ENCODE results near the gene AHNAK.

DNA sequence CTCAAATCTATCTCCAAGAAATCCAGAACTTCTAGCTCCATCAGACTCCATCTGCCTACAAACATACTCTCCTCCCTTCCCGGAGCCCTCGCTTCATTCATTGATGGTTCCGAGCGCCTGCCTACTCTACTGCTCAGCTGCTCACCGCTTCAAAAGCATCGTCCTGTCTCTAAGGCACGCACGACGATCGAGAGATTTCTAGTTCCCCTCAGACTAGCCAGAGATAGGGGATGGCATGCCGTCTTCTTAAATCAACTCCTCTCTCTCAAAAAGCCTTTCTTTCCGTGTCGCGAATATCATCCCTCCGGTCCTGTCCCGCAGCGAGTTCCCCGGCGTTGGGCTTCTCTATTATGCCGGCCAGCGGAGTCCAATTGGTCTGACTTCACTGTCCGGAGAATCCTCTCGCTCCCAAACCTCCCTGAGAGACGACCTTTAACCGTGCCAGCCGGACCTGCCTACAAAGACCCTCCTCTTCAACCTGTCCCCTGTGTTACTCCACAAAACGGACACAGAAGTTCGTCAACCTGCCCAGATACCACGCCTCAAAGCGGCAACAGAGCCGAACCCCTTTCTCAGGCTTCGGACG is 26.5 kb upstream of the AHNAK start:
- TF ChIP-seq, protein P1, sequence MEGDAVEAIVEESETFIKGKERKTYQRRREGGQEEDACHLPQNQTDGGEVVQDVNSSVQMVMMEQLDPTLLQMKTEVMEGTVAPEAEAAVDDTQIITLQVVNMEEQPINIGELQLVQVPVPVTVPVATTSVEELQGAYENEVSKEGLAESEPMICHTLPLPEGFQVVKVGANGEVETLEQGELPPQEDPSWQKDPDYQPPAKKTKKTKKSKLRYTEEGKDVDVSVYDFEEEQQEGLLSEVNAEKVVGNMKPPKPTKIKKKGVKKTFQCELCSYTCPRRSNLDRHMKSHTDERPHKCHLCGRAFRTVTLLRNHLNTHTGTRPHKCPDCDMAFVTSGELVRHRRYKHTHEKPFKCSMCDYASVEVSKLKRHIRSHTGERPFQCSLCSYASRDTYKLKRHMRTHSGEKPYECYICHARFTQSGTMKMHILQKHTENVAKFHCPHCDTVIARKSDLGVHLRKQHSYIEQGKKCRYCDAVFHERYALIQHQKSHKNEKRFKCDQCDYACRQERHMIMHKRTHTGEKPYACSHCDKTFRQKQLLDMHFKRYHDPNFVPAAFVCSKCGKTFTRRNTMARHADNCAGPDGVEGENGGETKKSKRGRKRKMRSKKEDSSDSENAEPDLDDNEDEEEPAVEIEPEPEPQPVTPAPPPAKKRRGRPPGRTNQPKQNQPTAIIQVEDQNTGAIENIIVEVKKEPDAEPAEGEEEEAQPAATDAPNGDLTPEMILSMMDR (IDR thresholded peaks at IDR 0.05; ENCODE audit: insufficient read depth, low read length, poor library complexity, severe bottlenecking), result no peak
- no peak for TF ChIP-seq EZH2phosphoT487 (conservative IDR thresholded peaks at IDR 0.05; ENCODE audit: low read length)
